Naive B cell (primary cell): ENCODE data around the gene UGT1A7. TPM values are rescaled to one million over a fixed set of nuclear protein-coding genes. Genes with fewer than 3 reads are reported as not detected.

Source experiments
- ATAC-seq, 2 donors: fragments of 150-1000 bp; cut with Tn5 transposase; 2 replicates each; pipeline ENCODE4 v1.10.0; 2021; ENCODE audit warnings: low read depth in 2 of 2, mild to moderate bottlenecking in 2 of 2, moderate library complexity in 2 of 2
- DNase-seq: peaks from one replicate; pipeline ENCODE4 v3.0.0; 2022
- H3K27ac Mint-ChIP-seq, 6 donors: one replicate each; pipeline ENCODE4 v1.8.0; 2020 to 2022; ENCODE audit warnings: mild to moderate bottlenecking in 6 of 6, mixed read lengths in 6 of 6, moderate library complexity in 5 of 6, inconsistent platforms in 2 of 6
- H3K27me3 Mint-ChIP-seq, 3 donors: one replicate each; pipeline ENCODE4 v1.8.0; 2021 to 2022; ENCODE audit warnings: mixed read lengths in 3 of 3, mild to moderate bottlenecking in 1 of 3
- H3K36me3 Mint-ChIP-seq, 2 donors: one replicate each; pipeline ENCODE4 v1.8.0; 2020 to 2022; ENCODE audit warnings: mixed read lengths in 2 of 2, inconsistent platforms in 1 of 2, mild to moderate bottlenecking in 1 of 2
- H3K4me1 Mint-ChIP-seq, 3 donors: one replicate each; pipeline ENCODE4 v1.8.0; 2020 to 2022; ENCODE audit warnings: mixed read lengths in 3 of 3, inconsistent platforms in 1 of 3, mild to moderate bottlenecking in 1 of 3, moderate library complexity in 1 of 3
- H3K4me3 Mint-ChIP-seq, 8 donors: one replicate each; pipeline ENCODE4 v1.8.0; 2020 to 2022; ENCODE audit warnings: mild to moderate bottlenecking in 8 of 8, mixed read lengths in 8 of 8, moderate library complexity in 8 of 8, inconsistent platforms in 2 of 8
- H3K9me3 Mint-ChIP-seq, 7 donors: one replicate each; pipeline ENCODE4 v1.8.0; 2020 to 2022; ENCODE audit warnings: mixed read lengths in 7 of 7, mild to moderate bottlenecking in 5 of 7, inconsistent platforms in 2 of 7, moderate library complexity in 1 of 7
- polyA plus RNA-seq, 6 donors: library from polyadenylated mRNA; unstranded; fragments of 300-500 nt; fragmentation: Illumina TruSeq; gene quantifications; one replicate each; pipeline ENCODE4 v1.2.3, GENCODE V29; 2021; ENCODE audit warnings: low read depth in 6 of 6

UGT1A7 gene
- polyA plus RNA-seq, 6 donors from 2014 or later, result not detected

DNA sequence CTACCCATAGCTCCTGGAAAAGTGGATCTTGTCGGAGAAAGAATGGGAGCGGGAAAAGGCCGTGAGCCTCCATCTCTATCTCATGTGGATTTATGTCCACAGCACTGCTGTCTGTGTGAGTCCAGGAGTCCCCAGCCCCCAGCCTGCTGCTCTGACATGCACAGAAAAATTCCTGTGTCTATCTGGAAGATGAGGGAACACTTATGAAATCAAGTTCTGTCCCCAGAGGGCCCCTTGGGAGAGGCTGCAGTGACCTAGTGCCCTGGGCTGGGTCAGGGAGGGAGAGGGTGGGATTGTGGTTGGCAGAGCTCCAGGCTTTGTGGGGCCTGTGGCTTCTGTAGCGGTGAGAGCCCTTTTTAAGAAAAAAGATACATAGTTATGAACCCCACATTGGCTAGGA lies 135.1 kb downstream of the UGT1A7 start:
- H3K27me3 Mint-ChIP-seq, result peaks cover 8 to 37% (median 11%) of the 10 kb centered on the region in 3 donors
- no peaks in the 10 kb centered on the region for H3K36me3 Mint-ChIP-seq
- no peak for DNase-seq
- H3K4me3 Mint-ChIP-seq, result no peak overlapping the region
- no peaks in the 10 kb centered on the region for H3K4me1 Mint-ChIP-seq
- H3K27ac Mint-ChIP-seq, result no peak overlapping the region
- no peak for ATAC-seq
- H3K9me3 Mint-ChIP-seq, result no peaks in the 10 kb centered on the region

DNA sequence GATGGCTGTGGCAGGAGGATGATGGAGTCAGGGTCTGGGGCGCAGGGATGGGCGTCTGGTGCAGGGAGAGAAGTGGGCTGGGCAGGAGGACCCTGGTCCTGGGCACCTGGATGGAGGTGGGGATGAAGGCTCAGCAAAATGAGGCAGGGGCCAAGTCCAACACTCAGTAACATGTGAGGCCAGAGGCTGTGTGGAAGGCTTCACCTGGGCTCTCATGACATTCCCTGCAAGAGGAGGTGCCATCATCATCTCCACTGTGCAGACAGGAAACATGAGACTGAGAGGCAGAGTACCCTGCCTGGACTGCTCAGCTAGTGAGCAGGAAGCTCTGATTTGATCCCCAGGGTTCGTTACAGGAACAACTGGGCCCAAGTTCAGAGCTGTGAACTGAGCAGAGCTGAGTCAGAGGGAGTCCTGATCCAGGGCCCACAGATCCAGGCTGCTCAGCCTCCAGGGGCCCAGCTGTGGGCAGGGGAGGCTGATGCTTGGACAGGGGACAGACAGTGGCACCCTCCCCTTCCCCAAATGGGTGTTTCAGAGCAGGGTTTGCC lies 135.7 kb downstream of the UGT1A7 start:
- no peak overlapping the region for H3K27ac Mint-ChIP-seq
- H3K27me3 Mint-ChIP-seq, result peaks cover 8 to 31% (median 11%) of the 10 kb centered on the region in 3 donors
- H3K36me3 Mint-ChIP-seq, result no peaks in the 10 kb centered on the region
- H3K4me3 Mint-ChIP-seq, result no peak overlapping the region
- no peak for ATAC-seq
- H3K4me1 Mint-ChIP-seq, result no peaks in the 10 kb centered on the region
- no peak for DNase-seq
- H3K9me3 Mint-ChIP-seq, result no peaks in the 10 kb centered on the region

DNA sequence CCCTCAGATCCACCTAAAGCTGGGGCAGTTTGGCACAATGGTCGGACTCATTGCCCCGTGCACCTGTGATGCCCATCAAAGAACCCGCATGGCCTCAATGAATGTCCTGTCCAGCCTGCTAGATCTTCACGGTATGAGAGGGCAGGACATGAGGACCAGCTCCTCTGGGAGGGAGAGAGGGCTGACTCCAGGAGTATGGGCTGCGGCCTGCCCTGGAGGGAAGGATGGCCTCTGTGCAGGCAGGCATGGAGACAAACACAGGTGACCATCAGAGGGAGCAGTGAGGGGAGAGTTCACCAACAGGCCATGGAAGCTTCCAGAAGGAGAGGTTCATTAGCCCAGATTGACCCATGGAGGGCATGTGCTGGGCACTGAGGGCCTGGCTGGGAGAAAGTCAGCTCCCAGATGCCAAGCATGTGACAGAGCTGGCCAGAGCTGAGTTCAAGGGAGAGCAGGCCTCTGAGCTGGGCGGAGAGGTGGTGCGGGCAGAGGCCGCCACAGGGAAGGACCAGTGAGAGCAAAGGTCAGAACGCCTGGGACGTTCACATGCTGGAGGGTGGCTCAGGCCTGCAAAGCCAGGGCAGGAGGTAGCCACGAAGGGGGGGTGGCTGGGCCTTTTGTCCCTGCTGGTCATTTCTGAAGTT lies 136.4 kb downstream of the UGT1A7 start:
- no peak overlapping the region for H3K27ac Mint-ChIP-seq
- peaks cover 8 to 31% (median 11%) of the 10 kb centered on the region in 3 donors for H3K27me3 Mint-ChIP-seq

DNA sequence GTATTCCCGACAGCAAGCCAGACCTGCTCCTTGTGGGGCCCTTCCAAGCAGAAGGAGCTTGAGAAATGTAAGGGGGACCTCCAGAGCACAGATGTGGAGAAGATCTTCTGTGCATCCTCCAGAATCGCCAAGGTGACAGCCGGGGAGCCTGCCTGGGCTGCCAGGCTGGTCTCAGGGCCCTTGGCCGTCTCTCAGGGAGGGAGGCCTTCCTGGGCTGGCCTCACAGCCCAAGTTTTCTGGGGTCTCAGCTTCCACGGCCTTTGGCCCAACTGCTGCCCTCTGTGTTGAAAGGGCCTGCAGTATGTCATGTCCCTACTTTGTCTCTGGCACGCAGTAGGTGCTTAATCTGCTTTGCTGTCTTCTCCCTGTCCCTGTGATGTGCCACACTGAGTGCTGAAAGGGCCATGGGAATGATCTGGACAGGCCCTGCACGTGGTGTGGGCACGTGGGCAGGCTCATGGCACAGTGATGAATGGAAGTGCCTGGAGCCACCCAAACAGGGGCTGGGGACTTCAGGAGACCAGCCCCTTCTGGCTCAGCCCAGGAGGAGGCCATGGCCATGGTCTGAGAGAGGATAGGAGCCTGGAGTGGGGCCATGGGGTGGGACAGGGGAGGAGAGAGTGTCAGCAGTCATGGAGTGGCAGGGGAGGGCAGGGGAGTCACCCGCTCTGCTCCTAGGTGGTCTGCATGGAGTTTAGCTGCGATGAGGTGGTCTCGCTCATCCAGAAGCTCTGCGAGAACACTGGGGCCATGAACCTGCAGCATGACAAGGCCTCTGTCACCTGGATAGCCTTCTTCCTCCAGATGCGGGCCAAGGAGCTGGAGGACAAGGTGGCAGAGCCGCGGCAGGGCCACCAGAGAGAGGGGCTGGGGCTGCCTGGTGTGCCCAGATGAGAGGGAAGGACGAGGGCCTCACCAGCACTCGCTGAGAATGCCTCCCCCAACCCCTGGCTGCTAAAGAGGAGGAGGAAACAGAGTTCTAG lies 137.2 kb downstream of the UGT1A7 start:
- no peaks in the 10 kb centered on the region for H3K9me3 Mint-ChIP-seq
- H3K27ac Mint-ChIP-seq, result no peak overlapping the region
- DNase-seq (no peak), ATAC-seq (no peak)
- peaks cover 8 to 31% (median 11%) of the 10 kb centered on the region in 3 donors for H3K27me3 Mint-ChIP-seq
- no peaks in the 10 kb centered on the region for H3K36me3 Mint-ChIP-seq
- no peaks in the 10 kb centered on the region for H3K4me1 Mint-ChIP-seq
- H3K4me3 Mint-ChIP-seq, result no peak overlapping the region

More for the DNA sequence above, 136.4 kb downstream of the UGT1A7 start:
- ATAC-seq (no peak), DNase-seq (no peak)
- H3K9me3 Mint-ChIP-seq, result no peaks in the 10 kb centered on the region
- H3K4me3 Mint-ChIP-seq, result no peak overlapping the region
- H3K4me1 Mint-ChIP-seq, result no peaks in the 10 kb centered on the region
- H3K36me3 Mint-ChIP-seq, result no peaks in the 10 kb centered on the region

- Mint-ChIP-seq H3K4me1 (no peaks in the 10 kb centered on the region), H3K36me3 (no peaks in the 10 kb centered on the region), H3K9me3 (no peaks in the 10 kb centered on the region), H3K4me3 (peak overlapping the region in 1 of 8 donors; percentile 32), H3K27ac (no peak overlapping the region), H3K27me3 (peaks cover 8 to 31% (median 11%) of the 10 kb centered on the region in 3 donors)
- DNase-seq (no peak), ATAC-seq (no peak)
Measured at GRCh38 chr2:233819884-233820773, 138.4 kb downstream of the UGT1A7 start.

DNA sequence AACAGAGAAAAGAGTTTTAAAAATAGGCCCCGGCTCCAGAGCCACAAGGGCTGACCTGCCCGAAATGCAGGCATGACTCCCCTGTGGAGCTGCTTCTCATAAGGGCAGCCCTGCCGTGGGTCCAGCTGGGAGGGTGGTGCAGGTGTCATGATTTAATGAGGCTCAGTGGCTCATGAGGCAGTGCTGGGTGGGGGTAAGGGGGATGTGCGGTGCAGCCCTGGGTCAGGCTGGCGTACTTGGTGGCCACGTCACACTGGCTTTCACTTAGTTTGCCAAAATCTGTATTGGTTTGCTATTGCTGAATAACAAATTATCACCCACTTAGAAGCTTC lies 139.0 kb downstream of the UGT1A7 start:
- no peaks in the 10 kb centered on the region for H3K36me3 Mint-ChIP-seq
- no peak overlapping the region for H3K27ac Mint-ChIP-seq
- peaks cover 8 to 31% (median 11%) of the 10 kb centered on the region in 3 donors for H3K27me3 Mint-ChIP-seq
- no peaks in the 10 kb centered on the region for H3K9me3 Mint-ChIP-seq
- DNase-seq, result no peak
- H3K4me3 Mint-ChIP-seq, result no peak overlapping the region
- no peak for ATAC-seq
- H3K4me1 Mint-ChIP-seq, result no peaks in the 10 kb centered on the region

- no peak for ATAC-seq
- peaks cover 8 to 28% (median 11%) of the 10 kb centered on the region in 3 donors for H3K27me3 Mint-ChIP-seq
- H3K4me3 Mint-ChIP-seq, result no peak overlapping the region
- H3K27ac Mint-ChIP-seq, result no peak overlapping the region
- peaks cover 0 to under 1% (median 0%) of the 10 kb centered on the region in 7 donors for H3K9me3 Mint-ChIP-seq
- no peaks in the 10 kb centered on the region for H3K4me1 Mint-ChIP-seq
- no peaks in the 10 kb centered on the region for H3K36me3 Mint-ChIP-seq
- no peak for DNase-seq
Measured at GRCh38 chr2:233821196-233821595, 139.5 kb downstream of the UGT1A7 start.

GRCh38 chr2:233821709-233822100 lies 140.0 kb downstream of the UGT1A7 start:
- DNase-seq (no peak), ATAC-seq (no peak)
- Mint-ChIP-seq H3K27me3 (peaks cover 8 to 24% (median 11%) of the 10 kb centered on the region in 3 donors), H3K4me3 (no peak overlapping the region), H3K9me3 (peaks cover 0 to 6% (median 0%) of the 10 kb centered on the region in 7 donors), H3K4me1 (no peaks in the 10 kb centered on the region), H3K36me3 (no peaks in the 10 kb centered on the region), H3K27ac (no peak overlapping the region)

DNA sequence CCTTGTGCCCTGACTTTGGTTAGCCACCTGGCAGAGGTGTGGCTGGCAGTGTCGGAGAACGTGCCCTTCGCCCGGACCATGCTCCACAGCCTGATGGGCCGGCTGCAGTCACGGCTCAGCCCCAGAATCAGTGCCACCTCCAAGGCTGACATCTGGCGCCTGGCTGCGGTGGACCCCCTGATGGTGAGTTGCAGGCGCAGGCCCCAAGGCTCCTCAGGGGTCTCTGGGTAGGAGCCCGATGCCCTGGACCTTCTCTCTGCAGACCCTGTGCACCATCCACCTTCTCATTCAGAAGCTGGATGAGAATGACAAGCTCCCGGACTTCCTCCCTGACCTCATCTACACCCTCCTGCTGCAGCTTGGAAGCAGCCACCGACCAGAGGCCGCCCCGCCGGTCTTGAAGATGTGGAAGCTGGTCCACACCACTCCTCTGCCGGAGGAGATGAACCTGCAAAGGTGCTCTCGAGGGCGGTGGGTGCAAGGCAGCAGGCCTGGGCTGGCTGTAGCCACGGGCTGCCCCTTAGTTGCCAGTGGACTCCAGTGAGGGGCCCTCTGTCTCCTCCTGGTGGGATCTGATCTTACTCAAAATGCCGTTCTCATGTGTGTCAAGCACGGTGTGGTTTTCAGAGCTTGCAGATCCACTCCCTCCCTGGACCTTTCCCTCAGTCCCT lies 140.5 kb downstream of the UGT1A7 start:
- no peak for DNase-seq
- no peaks in the 10 kb centered on the region for H3K36me3 Mint-ChIP-seq
- peaks cover 0 to 6% (median 0%) of the 10 kb centered on the region in 7 donors for H3K9me3 Mint-ChIP-seq
- no peaks in the 10 kb centered on the region for H3K4me1 Mint-ChIP-seq
- H3K27ac Mint-ChIP-seq, result no peak overlapping the region
- H3K27me3 Mint-ChIP-seq, result peaks cover 7 to 19% (median 8%) of the 10 kb centered on the region in 3 donors
- H3K4me3 Mint-ChIP-seq, result no peak overlapping the region
- ATAC-seq, result no peak

Other genes with a start within 250 kb of the UGT1A7 start
- 10 to 100 TPM in 2 of 6 donors, 1 to 10 TPM in 4; 4.7 to 11.1 (median 8.1) TPM for gene USP40, start 115.1 kb upstream of the UGT1A7 start, polyA plus RNA-seq
- gene UGT1A8, start 64.3 kb upstream of the UGT1A7 start, polyA plus RNA-seq, result not detected
- not detected for gene UGT1A10, start 45.5 kb upstream of the UGT1A7 start, polyA plus RNA-seq
- gene UGT1A9, start 10.0 kb upstream of the UGT1A7 start, polyA plus RNA-seq, result not detected
- gene UGT1A6, start 11.0 kb downstream of the UGT1A7 start, polyA plus RNA-seq, result not detected
- gene UGT1A5, start 31.0 kb downstream of the UGT1A7 start, polyA plus RNA-seq, result not detected
- not detected for gene UGT1A4, start 36.8 kb downstream of the UGT1A7 start, polyA plus RNA-seq
- gene UGT1A3, start 47.1 kb downstream of the UGT1A7 start, polyA plus RNA-seq, result not detected
- gene UGT1A1, start 78.4 kb downstream of the UGT1A7 start, polyA plus RNA-seq, result not detected
- gene MROH2A, start 96.4 kb downstream of the UGT1A7 start, polyA plus RNA-seq, result not detected
- not detected for gene HJURP, start 172.6 kb downstream of the UGT1A7 start, polyA plus RNA-seq
- not detected for gene TRPM8, start 235.5 kb downstream of the UGT1A7 start, polyA plus RNA-seq